GM18868 (cell line): Measurements from ENCODE around the gene GMDS.

ENCODE experiments used
- ATAC-seq: cut with Tn5 transposase; IDR thresholded peaks from one replicate; pipeline ENCODE4 v1.9.1; 2021; ENCODE audit warnings: mild to moderate bottlenecking, moderate library complexity; ENCODE audit not compliant: unreplicated experiment

Gene GMDS

DNA sequence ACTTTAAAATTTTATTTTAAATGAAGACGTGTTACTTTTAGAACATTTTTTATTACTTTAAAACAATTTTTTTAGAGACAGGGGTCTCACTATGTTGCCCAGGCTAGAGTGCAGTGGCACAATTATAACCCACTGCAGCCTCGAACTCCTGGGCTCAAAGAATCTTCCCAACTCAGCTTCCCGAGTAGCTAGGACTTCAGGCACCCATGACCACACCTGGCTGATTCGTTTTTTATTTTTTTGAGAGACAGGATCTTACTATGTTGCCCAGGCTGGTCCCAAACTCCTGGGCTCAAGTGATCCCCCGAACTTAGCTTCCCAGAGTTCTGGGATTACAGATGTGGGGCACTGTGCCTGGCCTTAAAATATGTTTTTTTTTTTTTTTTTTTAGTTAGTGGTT lies 287.7 kb downstream of the GMDS start:
- ATAC-seq, result no peak

DNA sequence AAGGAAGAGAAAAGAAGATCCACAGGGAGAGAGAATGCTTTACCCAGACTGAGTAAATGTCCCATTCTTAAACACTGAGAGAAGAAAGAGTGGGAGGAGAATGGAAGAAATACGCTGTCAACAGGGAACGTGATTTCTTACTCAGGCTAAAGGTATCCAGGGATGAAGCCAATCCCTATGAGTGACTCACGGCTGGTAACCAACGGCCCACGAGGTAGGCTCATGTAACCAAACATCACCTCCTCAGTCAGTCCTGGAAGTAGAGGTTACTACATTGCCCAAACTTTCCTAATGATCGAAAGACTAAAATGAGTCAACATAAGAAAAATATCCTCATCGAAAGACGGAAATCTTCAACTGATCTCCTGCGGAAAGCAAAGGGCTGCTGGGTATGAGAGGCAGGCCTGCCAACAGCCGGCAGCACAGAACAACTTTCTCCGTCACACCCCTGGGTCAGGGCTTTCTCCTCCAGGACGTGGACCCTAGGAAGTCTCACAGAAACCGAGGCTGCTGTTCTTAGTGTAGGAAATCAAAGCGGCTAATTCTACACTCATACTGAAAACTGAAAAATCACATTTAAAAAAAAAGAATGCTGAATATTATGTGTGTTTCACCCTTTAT lies 292.6 kb downstream of the GMDS start:
- no peak for ATAC-seq

DNA sequence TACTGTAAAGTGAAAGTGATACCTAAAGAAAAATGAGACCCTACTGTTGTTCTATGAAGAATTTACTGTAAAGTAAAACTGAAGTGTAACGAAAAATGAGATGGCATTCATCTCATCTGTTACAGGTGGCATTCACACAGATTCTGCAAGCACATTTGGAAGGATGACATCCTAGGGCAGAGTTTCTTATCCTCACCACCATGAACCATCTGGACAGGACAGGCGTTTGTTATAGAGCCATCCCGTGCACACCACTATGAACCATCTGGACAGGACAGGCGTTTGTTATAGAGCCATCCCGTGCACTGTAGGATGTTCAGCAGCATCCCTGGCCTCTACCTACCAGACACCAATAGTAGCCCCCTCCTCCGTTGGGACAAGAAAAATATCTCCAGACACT lies 294.8 kb downstream of the GMDS start:
- ATAC-seq, result no peak

DNA sequence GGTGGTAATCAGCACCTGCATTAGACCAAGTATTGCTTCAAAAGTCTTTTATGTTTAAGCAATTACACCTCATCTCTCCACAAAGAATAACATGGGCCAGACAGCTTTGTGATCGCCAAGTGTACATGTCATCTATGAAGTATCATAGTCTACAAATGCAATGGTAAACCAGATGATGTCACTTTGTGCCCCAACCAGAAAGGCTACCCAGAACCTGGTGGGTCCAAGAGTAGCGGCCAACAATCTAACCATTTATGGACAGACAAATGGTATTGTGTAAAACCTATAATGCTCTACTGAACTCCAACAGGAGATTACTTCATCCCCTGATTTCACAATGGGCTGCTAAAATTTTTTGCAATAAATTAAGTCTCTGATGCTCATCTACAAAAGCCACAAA lies 295.9 kb downstream of the GMDS start:
- no peak for ATAC-seq

DNA sequence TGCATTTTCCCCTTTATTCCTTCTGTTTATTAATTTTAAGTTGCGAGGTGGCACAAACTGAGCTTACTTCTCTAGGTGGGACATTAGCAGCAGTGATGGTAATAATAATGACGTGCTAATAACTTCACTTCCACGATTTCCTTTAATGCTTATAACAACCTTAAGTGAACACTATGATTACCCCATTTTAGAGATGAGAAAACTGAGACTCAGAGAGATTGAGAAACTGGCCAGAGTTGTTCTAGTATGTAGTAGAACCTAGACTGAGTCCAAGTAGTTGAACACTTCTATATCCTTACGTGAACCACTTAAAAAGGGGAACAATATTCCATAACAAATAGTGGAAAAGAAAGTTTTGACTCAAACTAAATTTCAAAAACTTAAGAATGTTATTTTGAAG lies 297.5 kb downstream of the GMDS start:
- ATAC-seq, result no peak

DNA sequence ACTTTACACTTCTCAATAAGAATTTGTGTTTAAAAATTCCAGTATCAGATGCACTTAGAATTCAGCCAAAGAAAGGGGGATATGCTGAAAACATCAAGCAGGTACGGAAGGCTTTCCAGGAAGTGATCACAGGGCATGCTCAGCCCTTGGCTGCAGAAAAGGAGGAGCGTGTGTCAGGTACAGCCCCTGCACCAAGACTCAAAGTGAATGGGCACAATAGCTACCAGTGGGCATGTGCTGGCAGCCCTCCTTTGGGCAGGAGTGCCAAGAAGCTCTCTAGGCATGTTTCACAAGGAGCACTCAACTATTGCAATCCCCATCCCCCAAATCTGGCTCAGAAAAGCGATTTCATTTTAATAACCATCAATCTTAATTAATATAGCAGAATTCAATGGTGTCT lies 298.8 kb downstream of the GMDS start:
- ATAC-seq, result no peak

DNA sequence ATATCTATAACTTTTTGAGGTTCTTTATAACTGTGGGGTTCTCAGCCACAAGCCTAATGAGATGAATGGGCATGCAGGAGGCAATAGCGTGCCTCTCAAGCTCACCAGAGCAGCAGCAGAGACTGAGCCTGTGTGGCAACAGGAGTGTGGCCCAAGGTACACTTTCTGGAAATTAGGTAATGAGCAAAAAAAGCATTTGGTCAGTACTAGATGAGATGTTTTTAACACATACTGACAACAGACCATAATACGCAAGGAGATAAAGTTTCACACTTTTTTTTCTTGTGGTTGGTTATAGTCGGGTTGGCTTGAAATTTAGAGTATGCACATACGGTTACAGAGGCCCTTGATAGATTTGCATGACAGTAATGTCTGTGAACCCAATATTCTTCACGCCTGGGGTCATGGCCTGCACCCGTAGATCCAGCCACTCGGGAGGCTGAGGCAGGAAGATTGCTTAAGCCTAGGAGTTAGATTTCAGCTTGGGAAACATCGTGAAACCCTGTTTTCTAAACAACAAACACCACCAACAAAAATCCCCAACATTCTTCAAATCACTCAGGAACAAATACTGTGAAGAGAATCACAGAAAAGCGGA lies 300.1 kb downstream of the GMDS start:
- ATAC-seq, result no peak

DNA sequence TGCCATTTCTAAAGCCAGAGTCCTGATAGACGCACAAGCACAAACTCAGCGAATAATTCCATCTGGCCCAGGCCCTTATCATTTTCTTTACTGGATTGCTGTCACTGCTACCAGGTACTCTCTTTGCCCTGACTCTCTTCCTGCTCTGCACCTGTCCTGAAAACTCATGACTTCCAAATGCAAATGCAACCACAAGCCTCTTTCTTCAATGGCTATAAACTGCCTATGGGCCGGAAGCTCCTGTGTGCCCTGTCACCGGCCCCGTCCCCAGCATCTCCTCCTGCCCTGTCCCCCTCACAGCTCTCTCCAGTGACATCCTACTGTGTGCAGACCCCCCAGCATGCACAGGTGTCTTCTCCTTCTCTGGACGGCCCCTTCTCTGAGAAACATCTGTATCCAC lies 302.6 kb downstream of the GMDS start:
- no peak for ATAC-seq

DNA sequence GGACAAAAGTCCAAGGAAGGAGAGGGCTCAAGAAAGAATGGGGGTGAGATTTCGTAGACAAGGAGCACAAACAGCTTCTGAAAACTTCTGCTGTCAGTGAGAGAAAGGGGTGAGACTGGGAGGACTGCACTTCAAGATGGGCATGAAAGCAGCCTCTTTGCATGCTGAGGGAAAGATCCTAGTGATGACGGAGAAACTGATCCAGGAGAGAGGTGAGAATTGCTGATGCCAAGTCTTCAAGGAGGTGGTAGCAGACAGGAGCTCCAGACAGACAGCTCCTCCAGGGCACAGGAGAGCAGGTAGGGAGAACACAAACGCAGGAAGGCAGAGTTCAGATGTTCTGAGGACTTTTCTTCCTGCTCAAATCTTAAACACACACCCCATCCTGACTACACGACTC lies 303.9 kb downstream of the GMDS start:
- no peak for ATAC-seq

DNA sequence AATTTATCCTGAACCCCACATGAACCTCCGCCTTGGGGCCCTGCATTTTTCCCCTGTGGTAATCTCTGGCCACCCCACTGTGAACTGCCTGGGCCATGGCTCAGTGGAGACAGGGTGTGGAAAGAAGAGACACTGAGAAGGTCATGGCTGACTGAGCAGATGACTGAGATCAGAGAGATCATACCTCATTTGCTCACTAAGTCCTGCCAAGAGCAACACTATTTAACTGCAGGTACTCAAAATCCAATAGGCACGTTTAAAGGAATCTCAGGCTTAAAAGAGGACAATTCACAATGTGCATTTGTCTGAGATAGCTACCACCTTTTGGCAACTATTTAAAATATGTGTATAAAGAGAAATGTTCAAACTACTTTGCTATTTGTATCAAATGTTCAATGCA lies 305.0 kb downstream of the GMDS start:
- peak; percentile 95 for ATAC-seq

DNA sequence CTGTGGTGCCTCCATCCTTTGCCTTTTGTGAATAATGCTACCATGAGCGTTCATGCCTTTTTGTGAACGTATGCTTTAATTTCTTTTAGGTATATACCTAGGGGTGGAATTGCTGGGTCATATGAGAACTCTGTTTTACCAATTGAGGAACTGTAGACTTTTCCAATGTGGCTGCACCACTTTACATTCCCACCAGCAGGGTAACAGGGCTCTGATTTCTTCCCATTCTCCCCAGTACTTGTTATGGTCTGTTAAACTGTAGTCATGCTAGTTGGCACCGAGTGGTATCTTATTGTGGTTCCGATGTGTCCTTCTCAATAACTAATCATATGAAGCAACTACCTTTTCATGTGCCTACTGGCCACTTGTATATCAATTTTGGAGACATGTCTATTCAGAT lies 312.1 kb downstream of the GMDS start:
- ATAC-seq, result no peak

DNA sequence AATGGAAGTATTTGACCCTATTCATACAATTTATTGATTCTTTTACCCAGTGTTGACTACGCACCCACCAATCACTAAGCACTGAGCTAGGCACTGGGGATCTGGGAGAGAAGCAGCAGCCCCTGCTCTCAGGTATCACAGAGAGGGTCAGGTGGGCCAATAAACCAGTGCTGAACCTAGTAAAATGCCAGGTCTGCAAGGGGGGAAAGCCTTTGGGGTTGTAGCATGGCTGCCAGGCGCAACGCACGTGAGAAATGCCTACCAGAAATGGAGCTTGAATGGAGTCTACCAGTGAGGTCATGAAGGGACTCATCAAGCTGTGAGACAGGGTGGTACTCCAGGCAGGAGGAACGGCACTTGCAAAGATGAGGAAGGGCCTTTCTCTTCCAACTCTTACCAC lies 313.6 kb downstream of the GMDS start:
- ATAC-seq, result no peak

DNA sequence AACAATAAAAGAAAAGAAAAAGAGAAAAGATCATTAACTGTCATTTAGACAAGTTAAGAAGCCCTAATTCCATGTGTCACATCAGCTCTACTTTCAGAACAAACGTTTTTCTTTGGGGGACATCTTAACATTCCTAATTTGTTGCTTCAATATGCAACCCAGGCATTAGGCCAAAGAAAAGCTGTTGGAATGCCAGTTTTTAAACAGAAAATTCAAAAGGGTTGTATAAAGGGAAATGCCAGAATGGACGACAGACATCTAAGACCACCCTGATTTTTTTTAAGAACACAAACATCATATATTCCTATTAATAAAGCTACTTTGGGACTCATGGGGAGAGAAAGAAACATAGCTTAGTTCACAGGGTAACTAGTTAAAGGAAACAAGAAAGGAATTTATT lies 315.0 kb downstream of the GMDS start:
- no peak for ATAC-seq

DNA sequence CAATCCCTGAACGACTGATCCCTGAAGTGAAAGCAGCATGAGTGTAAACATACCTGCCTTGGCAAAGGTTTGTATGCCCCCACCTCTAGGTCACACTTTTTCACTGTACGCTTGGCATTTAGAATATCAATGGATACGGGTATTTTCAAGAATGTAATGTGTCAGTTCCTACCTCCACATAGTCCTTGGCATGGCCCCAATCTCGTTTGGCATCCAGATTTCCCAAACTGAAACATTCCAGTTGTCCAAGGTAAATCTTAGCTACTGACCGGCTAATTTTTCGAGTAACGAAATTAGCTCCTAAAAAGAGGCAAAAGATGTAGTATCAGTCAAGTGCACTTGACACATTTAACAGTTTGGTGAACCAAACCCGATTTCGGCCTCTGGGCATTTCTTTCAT lies 315.5 kb downstream of the GMDS start:
- no peak for ATAC-seq

DNA sequence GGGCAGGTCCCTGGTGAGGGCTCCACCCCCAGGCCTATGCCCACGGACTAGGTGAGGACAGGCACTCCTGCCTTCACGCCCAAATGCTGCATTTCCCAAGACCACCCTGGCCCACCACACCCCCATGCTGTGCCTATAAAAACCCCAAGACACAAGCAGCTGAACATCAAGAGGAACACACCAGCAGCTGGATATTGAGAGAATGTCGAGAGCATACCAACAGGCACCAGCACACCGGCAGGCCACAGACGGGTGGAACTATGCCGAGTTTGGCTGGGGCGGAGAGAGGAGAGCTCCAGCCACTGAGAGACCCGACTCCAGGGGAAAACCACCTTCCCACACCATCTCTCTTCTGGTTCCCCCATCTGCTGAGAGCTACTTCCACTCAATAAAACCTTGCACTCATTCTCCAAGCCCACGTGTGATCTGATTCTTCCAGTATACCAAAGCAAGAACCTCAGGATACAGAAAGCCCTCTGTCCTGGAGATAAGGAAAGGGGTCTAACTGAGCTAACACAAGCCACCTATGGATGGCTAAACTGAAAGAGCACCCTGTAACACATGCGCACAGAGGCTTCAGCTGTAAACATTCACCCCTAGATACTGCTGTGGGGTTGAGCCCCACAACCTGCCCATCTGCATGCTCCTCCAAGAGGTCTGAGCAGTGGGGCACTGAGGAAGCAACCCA lies 319.5 kb downstream of the GMDS start:
- no peak for ATAC-seq

DNA sequence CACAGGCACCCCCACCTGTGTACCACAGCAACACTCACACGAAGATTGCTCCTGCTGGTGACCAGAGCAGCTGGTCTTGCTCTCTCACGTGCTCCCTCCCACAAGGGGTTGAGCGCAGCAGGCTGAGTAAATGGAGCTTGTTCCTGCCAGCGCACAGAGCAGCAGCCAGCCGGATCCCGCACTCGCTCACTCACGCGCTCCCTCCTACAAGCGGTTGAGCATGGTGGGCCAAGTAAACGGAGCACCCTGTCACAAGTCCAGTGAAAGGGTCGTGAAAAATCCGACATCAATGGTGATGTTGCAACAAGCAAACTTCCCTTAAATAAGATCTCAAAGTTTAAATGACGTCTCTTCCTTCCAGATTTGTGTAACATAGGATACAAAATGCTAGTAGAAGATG lies 322.0 kb downstream of the GMDS start:
- no peak for ATAC-seq

DNA sequence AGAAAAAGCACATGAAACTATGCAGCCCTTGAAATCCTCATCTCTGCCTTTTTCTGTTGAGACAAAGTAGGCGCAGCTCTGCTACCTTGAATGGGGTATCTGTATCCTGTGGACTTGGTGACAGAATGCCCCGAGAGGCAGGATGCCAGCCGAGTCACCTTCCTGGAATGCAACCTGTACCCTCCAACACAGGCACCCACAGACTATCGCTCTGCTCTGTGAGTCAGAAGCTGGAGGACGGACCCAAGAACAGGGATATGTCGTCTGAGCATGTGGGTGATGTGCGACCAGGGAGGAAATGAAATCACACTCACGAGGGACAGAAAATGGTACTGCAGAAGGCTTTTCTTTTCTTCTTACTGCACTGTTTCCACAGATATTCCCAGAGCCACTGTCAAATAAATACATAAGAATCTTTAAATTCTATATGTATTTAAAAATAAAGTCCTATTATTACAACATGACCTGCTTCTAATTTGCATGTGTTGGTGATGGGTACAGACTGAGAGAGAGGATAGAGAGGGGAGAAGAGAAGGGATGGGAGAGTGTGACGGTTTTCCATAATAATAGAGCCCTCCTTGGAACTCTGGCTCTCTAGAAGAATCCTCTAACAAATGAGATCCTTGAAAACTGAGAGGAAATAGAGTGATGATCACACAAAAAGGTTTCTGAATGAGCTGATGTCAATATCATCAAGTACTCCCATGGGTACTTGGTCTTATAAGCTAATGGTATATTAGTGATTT lies 327.6 kb downstream of the GMDS start:
- no peak for ATAC-seq

DNA sequence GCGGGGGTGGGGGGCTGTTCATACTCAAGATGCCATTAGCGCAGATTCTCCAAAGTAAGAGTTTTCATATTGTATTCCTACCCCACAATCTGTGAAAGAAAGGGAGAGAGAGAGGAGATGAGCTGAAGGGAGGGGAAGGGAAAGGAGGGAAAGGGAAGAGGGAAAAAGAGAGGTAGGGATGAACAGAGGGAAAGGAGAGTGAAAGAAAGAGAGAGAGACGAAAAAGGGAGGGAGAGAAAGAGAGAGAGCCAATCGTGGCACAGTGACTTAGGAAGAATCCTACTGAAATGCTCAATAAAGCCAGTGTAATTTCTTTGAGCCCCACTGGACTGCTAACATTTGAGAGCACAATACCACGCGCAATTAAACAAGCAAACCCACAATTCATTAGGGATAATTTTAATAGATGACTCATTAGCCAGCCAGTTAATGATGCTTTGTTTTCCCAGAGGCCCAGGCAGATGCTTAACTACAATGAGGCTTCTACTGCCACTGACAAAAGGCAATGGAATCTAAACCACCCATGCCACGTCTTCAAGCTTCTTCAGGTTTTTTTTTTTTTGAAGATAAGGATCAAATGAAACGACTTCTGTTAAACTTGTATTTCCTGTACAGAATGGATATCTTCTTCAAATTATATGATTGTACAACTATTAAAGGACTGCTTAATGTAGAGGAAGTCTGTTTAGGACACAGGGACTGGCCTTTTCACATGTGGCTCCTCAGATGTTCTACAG lies 328.9 kb downstream of the GMDS start:
- no peak for ATAC-seq

DNA sequence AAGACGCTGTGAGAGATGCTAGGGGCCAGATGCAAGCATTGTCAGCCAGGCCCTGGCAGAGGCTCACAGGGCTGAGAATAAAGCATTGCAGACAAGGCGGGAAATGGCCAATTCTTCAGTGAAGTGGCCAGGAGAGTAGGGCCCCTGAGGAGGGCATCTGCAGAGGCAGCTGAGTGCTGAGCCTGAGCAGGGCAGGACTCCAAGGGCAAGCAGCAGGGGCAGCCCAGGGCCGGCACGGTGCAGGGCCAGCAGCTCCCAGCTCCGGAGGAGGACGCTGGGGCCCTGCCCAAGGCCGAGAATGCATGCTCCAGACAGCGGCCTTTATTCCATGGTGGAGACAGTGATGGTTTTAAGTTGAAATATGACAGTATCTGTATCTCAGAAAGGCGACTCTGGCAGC lies 330.2 kb downstream of the GMDS start:
- no peak for ATAC-seq

DNA sequence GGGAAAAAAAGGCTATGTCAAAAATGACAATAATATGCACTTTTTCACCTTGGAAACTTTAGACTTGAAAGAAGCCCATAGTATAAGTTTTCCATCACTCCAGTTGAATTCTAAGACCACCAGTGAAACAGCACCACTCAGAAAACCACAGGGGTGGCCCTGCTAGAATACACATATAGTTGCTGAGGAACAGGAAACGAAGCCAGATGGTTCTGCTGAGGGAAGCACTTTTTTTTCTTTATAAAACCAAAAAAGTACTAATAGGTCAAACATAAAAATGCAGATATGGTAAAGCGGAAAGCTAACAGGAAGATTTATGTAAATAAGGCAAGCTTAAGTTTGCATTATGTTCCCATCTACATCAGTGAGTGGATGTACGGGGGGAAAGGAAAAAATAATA lies 331.8 kb downstream of the GMDS start:
- ATAC-seq, result no peak

DNA sequence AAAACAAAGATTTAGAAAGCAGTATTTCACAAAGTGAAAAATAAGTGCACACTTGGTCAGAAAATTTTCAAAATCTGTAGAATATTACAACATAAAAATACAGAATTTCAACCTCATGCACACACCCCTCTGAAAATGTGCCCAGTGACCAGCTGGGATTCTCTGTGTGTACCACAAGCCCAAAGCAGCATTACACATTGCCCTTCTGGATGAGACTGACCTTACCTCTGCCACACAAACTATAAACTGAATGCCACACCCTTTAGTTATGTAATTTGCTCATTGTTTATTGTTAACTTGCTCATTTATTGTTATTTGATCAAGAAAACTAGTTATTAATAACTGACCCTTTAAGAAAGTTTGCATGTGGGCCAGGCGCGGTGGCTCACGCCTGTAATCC lies 332.7 kb downstream of the GMDS start:
- no peak for ATAC-seq
